Loucy (cell line): ENCODE results near the gene GNG2.
A peak's percentile ranks its signal among the peaks of the same experiment; 100 is the strongest.

Source experiments
- H2AFZ ChIP-seq: fragments of 200-600 bp; sonication (generic); 2 replicates; pipeline ENCODE4 v1.6.0; 2016; ENCODE audit warnings: antibody characterized with exemption, mild to moderate bottlenecking, low read length, moderate library complexity
- H3F3A ChIP-seq: fragments of 200-600 bp; 2 replicates; pipeline ENCODE4 v1.6.0; 2016; ENCODE audit warnings: antibody characterized with exemption, low read depth, mild to moderate bottlenecking
- H3K27me3 ChIP-seq: fragments of 200-600 bp; sonication (generic); 2 replicates; pipeline ENCODE4 v1.6.1; 2014; ENCODE audit warnings: low read length, mild to moderate bottlenecking; ENCODE audit not compliant: insufficient read depth, poor library complexity, severe bottlenecking
- H3K36me3 ChIP-seq: fragments of 200-600 bp; sonication (generic); 2 replicates; pipeline ENCODE4 v1.6.1; 2016; ENCODE audit warnings: low read length; ENCODE audit not compliant: insufficient read depth
- H3K4me1 ChIP-seq: fragments of 200-600 bp; sonication (generic); 2 replicates; pipeline ENCODE4 v1.5.1; 2014; ENCODE audit warnings: low read length, mild to moderate bottlenecking; ENCODE audit not compliant: insufficient read depth, poor library complexity, severe bottlenecking
- H3K4me2 ChIP-seq: fragments of 200-600 bp; sonication (generic); 2 replicates; pipeline ENCODE4 v1.6.0; 2014; ENCODE audit warnings: antibody characterized with exemption, low read length, low read depth, mild to moderate bottlenecking; ENCODE audit not compliant: poor library complexity, severe bottlenecking
- H3K4me3 ChIP-seq: fragments of 200-600 bp; sonication (generic); 2 replicates; pipeline ENCODE4 v1.5.1; 2014; ENCODE audit warnings: low read length, mild to moderate bottlenecking, mixed read lengths; ENCODE audit not compliant: poor library complexity, severe bottlenecking
- H3K79me2 ChIP-seq: fragments of 200-600 bp; sonication (generic); 2 replicates; pipeline ENCODE4 v1.6.1; 2014; ENCODE audit warnings: low read length; ENCODE audit not compliant: insufficient read depth
- H3K9ac ChIP-seq: fragments of 200-600 bp; sonication (generic); 2 replicates; pipeline ENCODE4 v1.6.0; 2014; ENCODE audit warnings: mild to moderate bottlenecking, low read depth, low read length, moderate library complexity; ENCODE audit not compliant: poor library complexity, severe bottlenecking
- H3K9me2 ChIP-seq: fragments of 200-600 bp; sonication (generic); replicated peaks from 2 replicates; pipeline ENCODE4 v1.6.1; 2016; ENCODE audit warnings: low read depth, low read length, mixed read lengths
- H3K9me3 ChIP-seq: fragments of 200-600 bp; sonication (generic); 2 replicates; pipeline ENCODE4 v1.6.1; 2014; ENCODE audit warnings: mild to moderate bottlenecking, antibody characterized with exemption, low read length, low read depth; ENCODE audit not compliant: insufficient read depth
- H4K20me1 ChIP-seq: fragments of 200-600 bp; sonication (generic); 2 replicates; pipeline ENCODE4 v1.6.0; 2014; ENCODE audit warnings: antibody characterized with exemption, low read length, mild to moderate bottlenecking; ENCODE audit not compliant: insufficient read depth, poor library complexity, severe bottlenecking
- CTCF ChIP-seq: fragments of 200-600 bp; sonication (generic); conservative IDR thresholded peaks from 2 replicates; pipeline ENCODE4 v1.5.1; 2014; ENCODE audit warnings: mild to moderate bottlenecking, antibody characterized with exemption, low read length
- EZH2phosphoT487 ChIP-seq: fragments of 200-600 bp; IDR thresholded peaks from 2 replicates; pipeline ENCODE4 v1.6.1; 2018; ENCODE audit warnings: antibody characterized with exemption, mild to moderate bottlenecking, moderate library complexity, borderline replicate concordance

The GNG2 gene

GRCh38 chr14:51921026-51921425, 60.6 kb downstream of the GNG2 start:
- peaks cover 5% of the 10 kb centered on the region for H4K20me1 ChIP-seq
- H3F3A ChIP-seq, result no peaks in the 10 kb centered on the region
- no peak for TF ChIP-seq EZH2phosphoT487
- TF ChIP-seq CTCF, result no peak
- H3K9me3 ChIP-seq, result no peaks in the 10 kb centered on the region
- H3K79me2 ChIP-seq, result peaks cover 49% of the 10 kb centered on the region
- H3K4me2 ChIP-seq, result no peak overlapping the region
- H3K36me3 ChIP-seq, result no peaks in the 10 kb centered on the region
- no peaks in the 10 kb centered on the region for H3K9me2 ChIP-seq
- no peak overlapping the region for H3K4me3 ChIP-seq
- H3K4me1 ChIP-seq, result peaks cover 25% of the 10 kb centered on the region
- no peaks in the 10 kb centered on the region for H3K27me3 ChIP-seq
- no peak overlapping the region for H2AFZ ChIP-seq
- no peak overlapping the region for H3K9ac ChIP-seq

GRCh38 chr14:51922624-51923023, 62.2 kb downstream of the GNG2 start:
- Histone ChIP-seq H3K4me3 (no peak overlapping the region), H4K20me1 (peaks cover 5% of the 10 kb centered on the region), H3F3A (no peaks in the 10 kb centered on the region), H3K36me3 (no peaks in the 10 kb centered on the region), H3K9me3 (no peaks in the 10 kb centered on the region), H3K79me2 (peaks cover 50% of the 10 kb centered on the region), H3K9ac (no peak overlapping the region), H3K9me2 (no peaks in the 10 kb centered on the region), H3K4me1 (peaks cover 19% of the 10 kb centered on the region), H3K4me2 (peak overlapping the region; percentile 9), H3K27me3 (no peaks in the 10 kb centered on the region), H2AFZ (no peak overlapping the region)
- TF ChIP-seq CTCF, result no peak
- TF ChIP-seq EZH2phosphoT487, result no peak

- Histone ChIP-seq H3K79me2 (peaks cover 63% of the 10 kb centered on the region), H3K4me2 (no peak overlapping the region), H2AFZ (no peak overlapping the region), H3K4me3 (no peak overlapping the region), H3K27me3 (no peaks in the 10 kb centered on the region), H3K36me3 (no peaks in the 10 kb centered on the region), H3K9me3 (no peaks in the 10 kb centered on the region), H4K20me1 (peaks cover 5% of the 10 kb centered on the region), H3K4me1 (peaks cover 15% of the 10 kb centered on the region), H3K9me2 (no peaks in the 10 kb centered on the region), H3K9ac (no peak overlapping the region), H3F3A (no peaks in the 10 kb centered on the region)
- no peak for TF ChIP-seq EZH2phosphoT487
- no peak for TF ChIP-seq CTCF
Observed at GRCh38 chr14:51924600-51924999, 64.2 kb downstream of the GNG2 start.
